22Rv1 (cell line): ENCODE data around the gene CAMK2G.

Experiments used
- CTCF ChIP-seq: fragments of 450-650 bp; IDR thresholded peaks from 2 replicates; pipeline ENCODE4 v1.5.1; 2017; ENCODE audit warnings: mild to moderate bottlenecking
- ZFX ChIP-seq: fragments of 450-650 bp; IDR thresholded peaks from 2 replicates; pipeline ENCODE4 v1.6.1; 2017; ENCODE audit warnings: antibody characterized with exemption, borderline replicate concordance

DNA sequence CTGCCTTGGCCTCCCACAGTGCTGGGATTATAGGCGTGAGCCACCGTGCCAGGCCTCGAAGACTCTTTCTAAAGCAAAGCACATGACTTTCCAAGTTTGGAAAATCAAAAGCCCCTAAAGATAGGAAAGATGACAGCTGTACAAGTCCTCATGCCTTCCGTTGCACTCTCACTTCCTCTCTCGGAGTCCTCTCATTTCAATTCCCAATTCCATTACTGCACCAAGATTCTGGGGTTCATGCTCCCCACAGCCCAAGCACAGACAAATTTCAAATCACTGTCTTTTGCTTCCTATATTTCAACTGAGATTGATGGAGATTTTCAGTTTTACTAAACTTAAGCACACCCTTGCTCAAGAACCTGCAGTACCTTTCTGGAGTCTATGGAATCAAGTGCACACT, 25.7 kb upstream of the CAMK2G start:
- TF ChIP-seq CTCF, result no peak
- TF ChIP-seq ZFX, result no peak
